Measurements from ENCODE around the gene C2CD5.

- no peak for TF ChIP-seq CTCF (IDR thresholded peaks at IDR 0.05)
- no peak for TF ChIP-seq POLR2A (IDR thresholded peaks at IDR 0.05)
These were observed 82.6 kb downstream of the C2CD5 start for GRCh38 chr12:22461786-22462185.
